NOMO-1 treated with dmso at 0.1 percent for 144 hours (cell line): ENCODE results near the gene ATP8B4.

ENCODE experiments used
- DNase-seq: peaks from one replicate; lab custom pipeline; 2025; ENCODE audit not compliant: unreplicated experiment; lab: John Stamatoyannopoulos, UW

Gene ATP8B4

GRCh38 chr15:49826640-49827234, 292.3 kb downstream of the ATP8B4 start:
- no peak for DNase-seq

GRCh38 chr15:49824775-49825099, 294.3 kb downstream of the ATP8B4 start:
- DNase-seq = no peak

GRCh38 chr15:49823987-49824774, 294.9 kb downstream of the ATP8B4 start:
- no peak for DNase-seq

GRCh38 chr15:49817100-49817499, 301.9 kb downstream of the ATP8B4 start:
- no peak for DNase-seq

GRCh38 chr15:49815950-49816349, 303.1 kb downstream of the ATP8B4 start:
- DNase-seq = no peak

- DNase-seq = no peak
These were observed 303.5 kb downstream of the ATP8B4 start for GRCh38 chr15:49815526-49815925.

GRCh38 chr15:49814709-49815108, 304.3 kb downstream of the ATP8B4 start:
- DNase-seq = no peak

- no peak for DNase-seq
These were observed 305.4 kb downstream of the ATP8B4 start for GRCh38 chr15:49813625-49814024.

GRCh38 chr15:49810720-49811119, 308.3 kb downstream of the ATP8B4 start:
- no peak for DNase-seq

- no peak for DNase-seq
These were observed 309.0 kb downstream of the ATP8B4 start for GRCh38 chr15:49809894-49810609.

- DNase-seq = no peak
These were observed 310.7 kb downstream of the ATP8B4 start for GRCh38 chr15:49808341-49808740.
